NCI-H2107 treated with DMSO at 0.1 percent for 48 hours (cell line): ENCODE measurements around the gene SBF1.
"Not testable (repeated sequence)": the region's sequence is repeated elsewhere in the genome, so short reads cannot be mapped to it uniquely, and the experiment has no call there.

Experiments
- DNase-seq: peaks from one replicate; lab custom pipeline; 2025; ENCODE audit not compliant: unreplicated experiment; lab: John Stamatoyannopoulos, UW

The SBF1 gene

DNA sequence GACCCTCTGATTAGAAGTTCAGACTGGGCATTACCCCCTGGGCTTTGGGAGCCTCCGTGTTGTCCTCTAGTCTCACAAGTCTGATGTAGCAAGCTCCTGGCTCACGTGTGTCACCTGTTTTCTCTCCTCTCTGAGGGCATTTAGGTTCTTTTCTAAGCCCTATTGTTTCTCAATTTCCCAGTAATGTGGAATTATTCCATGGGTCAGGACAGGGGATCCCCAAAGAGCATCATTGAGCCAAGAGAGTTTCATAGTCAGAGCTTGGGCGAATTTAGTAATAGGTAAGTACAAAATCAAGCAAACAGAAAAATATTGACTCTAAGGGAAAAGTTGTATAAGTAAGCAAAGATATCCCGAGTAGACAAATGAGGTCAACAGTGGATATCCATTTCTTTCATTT is 74.4 kb downstream of the SBF1 start:
- DNase-seq = no peak

DNA sequence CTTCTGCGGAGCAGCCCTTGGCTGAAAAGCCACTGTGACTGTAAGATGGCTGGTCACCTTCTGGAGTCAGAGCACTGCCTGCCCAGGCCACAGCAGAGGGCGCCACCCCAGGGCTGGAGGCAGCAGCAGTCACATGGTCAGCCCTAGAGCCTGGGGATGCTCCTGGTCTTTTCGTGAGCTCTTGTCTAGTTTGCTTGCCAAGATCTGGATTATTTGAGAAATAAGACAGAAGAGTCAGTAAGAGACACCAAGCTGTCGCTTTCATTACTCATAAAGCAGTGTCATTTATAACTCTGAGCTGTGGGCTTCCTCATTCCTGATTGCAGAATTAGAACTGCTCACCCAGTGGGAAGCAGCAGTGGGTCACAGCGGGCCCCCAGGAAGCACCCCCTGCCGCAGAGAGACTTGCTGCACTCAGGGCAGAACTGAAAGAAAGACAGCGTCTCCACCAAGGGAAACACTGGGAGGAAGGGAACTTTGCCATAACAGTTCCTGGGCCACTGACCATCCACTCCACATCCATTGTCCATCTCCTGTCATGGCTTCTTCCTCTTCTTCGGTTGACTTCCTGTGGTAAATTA is 75.0 kb downstream of the SBF1 start:
- no peak for DNase-seq

DNA sequence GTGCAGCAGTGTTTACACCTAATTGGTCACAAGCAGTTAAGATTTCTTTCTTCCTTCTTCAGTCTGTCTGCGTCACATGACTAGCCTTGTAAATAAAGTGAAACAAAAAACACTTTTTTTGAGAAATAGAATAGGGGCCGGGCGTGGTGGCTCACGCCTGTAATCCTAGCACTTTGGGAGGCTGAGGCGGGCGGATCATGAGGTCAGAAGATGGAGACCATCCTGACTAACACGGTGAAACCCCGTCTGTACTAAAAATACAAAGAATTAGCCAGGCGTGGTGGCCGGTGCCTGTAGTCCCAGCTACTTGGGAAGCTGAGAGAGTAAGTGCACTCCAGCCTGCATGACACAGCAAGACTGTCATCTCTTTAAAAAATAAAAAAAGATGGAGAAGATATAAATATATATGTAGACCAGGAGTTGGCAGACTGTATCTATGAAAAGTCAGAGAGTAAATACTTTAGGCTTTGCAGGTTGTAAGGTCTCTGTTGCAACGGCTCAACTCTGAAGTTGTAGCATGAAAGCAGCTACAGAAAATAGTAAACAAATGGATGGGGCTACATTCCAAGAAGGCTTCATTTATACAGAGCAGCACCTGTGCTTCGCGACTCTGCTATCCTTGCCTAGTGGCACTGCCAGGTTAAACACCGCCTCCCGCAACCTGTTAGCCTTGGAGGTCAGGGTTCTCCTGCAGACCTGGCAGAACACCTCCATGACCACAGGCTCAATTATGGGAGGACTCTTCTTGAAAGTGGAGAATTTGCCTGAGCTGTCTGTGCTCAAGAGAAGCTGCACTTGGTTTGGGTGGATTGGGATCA is 75.8 kb downstream of the SBF1 start:
- DNase-seq = peak; percentile 5

DNA sequence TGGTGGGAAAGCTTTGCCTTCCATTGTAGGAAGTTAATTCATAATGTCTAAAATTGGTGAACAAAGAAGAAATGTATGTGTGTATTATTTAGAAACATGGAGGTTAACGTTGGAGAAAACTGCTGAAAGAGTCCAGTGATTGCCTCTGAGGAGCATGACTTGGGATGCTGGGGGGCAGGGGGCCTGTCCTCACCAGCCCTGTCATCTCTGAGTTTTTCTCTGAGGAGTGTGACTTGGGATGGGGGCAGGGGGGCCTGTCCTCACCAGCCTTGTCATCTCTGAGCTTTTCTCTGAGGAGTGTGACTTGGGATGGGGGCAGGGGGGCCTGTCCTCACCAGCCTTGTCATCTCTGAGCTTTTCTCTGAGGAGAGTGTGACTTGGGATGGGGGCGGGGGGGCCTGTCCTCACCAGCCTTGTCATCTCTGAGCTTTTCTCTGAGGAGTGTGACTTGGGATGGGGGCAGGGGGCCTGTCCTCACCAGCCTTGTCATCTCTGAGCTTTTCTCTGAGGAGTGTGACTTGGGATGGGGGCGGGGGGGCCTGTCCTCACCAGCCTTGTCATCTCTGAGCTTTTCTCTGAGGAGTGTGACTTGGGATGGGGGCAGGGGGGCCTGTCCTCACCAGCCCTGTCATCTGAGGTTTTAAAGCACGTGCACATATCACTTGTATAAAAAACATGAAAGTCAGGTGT is 77.3 kb downstream of the SBF1 start:
- not testable (repeated sequence) for DNase-seq

DNA sequence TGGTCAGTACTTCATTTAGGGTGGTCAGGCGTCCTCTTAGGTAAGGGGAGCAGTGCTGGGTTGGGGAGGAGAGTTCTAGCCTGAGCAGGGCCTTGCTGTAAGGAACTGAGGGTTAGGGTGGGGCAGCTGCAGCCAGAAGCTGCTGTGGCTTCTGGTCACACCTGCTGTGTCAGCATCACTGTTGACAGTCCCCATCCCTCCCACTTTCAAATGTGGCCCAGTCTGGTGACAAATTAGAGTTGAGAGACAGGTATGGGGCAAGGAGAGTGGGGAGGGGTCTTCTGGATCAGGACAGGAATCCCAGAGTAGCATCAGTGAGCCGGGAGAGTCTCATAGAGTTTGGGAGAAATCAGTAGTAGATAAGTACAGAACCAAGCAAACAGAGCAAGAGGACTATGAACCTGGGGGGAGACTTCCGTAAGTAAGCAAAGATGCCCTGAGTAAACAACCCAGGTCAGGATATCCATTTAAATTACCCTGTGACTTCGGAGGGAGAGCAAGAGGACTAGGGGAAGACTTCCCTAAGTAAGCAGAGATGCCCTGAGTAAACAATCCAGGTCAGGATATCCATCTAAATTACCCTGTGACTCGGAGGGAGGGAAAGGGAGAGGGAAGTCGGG is 78.0 kb downstream of the SBF1 start:
- no peak for DNase-seq
